ENCODE data around the gene LONP2.
"Not testable (repeated sequence)": the region's sequence is repeated elsewhere in the genome, so short reads cannot be mapped to it uniquely, and the experiment has no call there.

LONP2 gene

GRCh38 chr16:48287239-48287638, 43.1 kb downstream of the LONP2 start:
- DNase-seq (ENCODE audit: low read depth in 1 of 2, low spot score in 1 of 2) = no peak

GRCh38 chr16:48291303-48291702, 47.2 kb downstream of the LONP2 start:
- DNase-seq (ENCODE audit: low read depth in 1 of 2, low spot score in 1 of 2) = no peak

- no peak for DNase-seq (ENCODE audit: low read depth in 1 of 2, low spot score in 1 of 2)
These were observed 47.7 kb downstream of the LONP2 start for GRCh38 chr16:48291754-48292153.

- DNase-seq (ENCODE audit: low read depth in 1 of 2, low spot score in 1 of 2) = no peak
These were observed 48.4 kb downstream of the LONP2 start for GRCh38 chr16:48292452-48292851.

GRCh38 chr16:48294724-48295123, 50.6 kb downstream of the LONP2 start:
- no peak for DNase-seq (ENCODE audit: low read depth in 1 of 2, low spot score in 1 of 2)

- DNase-seq (ENCODE audit: low read depth in 1 of 2, low spot score in 1 of 2) = no peak
These were observed 51.6 kb downstream of the LONP2 start for GRCh38 chr16:48295488-48296281.

- DNase-seq (ENCODE audit: low read depth in 1 of 2, low spot score in 1 of 2) = no peak
These were observed 55.4 kb downstream of the LONP2 start for GRCh38 chr16:48299471-48299870.

- no peak for DNase-seq (ENCODE audit: low read depth in 1 of 2, low spot score in 1 of 2)
These were observed 56.3 kb downstream of the LONP2 start for GRCh38 chr16:48300391-48300856.

- no peak for DNase-seq (ENCODE audit: low read depth in 1 of 2, low spot score in 1 of 2)
These were observed 64.4 kb downstream of the LONP2 start for GRCh38 chr16:48308535-48308934.

- no peak for DNase-seq (ENCODE audit: low read depth in 1 of 2, low spot score in 1 of 2)
These were observed 67.0 kb downstream of the LONP2 start for GRCh38 chr16:48310908-48311641.

- DNase-seq (ENCODE audit: low read depth in 1 of 2, low spot score in 1 of 2) = not testable (repeated sequence)
These were observed 69.8 kb downstream of the LONP2 start for GRCh38 chr16:48313905-48314304.

GRCh38 chr16:48317026-48317425, 72.9 kb downstream of the LONP2 start:
- DNase-seq (ENCODE audit: low read depth in 1 of 2, low spot score in 1 of 2) = no peak

- no peak for DNase-seq (ENCODE audit: low read depth in 1 of 2, low spot score in 1 of 2)
These were observed 73.7 kb downstream of the LONP2 start for GRCh38 chr16:48317614-48318315.

- DNase-seq (ENCODE audit: low read depth in 1 of 2, low spot score in 1 of 2) = peak in 1 of 2 donors; percentile 13
These were observed 74.5 kb downstream of the LONP2 start for GRCh38 chr16:48318630-48319029.

- no peak for DNase-seq (ENCODE audit: low read depth in 1 of 2, low spot score in 1 of 2)
These were observed 77.4 kb downstream of the LONP2 start for GRCh38 chr16:48321317-48322036.

GRCh38 chr16:48323783-48324775, 80.0 kb downstream of the LONP2 start:
- DNase-seq (ENCODE audit: low read depth in 1 of 2, low spot score in 1 of 2) = no peak

- DNase-seq (ENCODE audit: low read depth in 1 of 2, low spot score in 1 of 2) = no peak
These were observed 82.8 kb downstream of the LONP2 start for GRCh38 chr16:48326915-48327314.

GRCh38 chr16:48329138-48329537, 85.0 kb downstream of the LONP2 start:
- DNase-seq (ENCODE audit: low read depth in 1 of 2, low spot score in 1 of 2) = no peak

- DNase-seq (ENCODE audit: low read depth in 1 of 2, low spot score in 1 of 2) = no peak
These were observed 86.2 kb downstream of the LONP2 start for GRCh38 chr16:48330189-48330840.
